HEK293T (cell line): ENCODE measurements around the gene TXLNG.

Source experiments
- CTBP1 ChIP-seq: fragments of 450-650 bp; IDR thresholded peaks from 2 replicates; pipeline ENCODE4 v1.6.1; 2016; ENCODE audit warnings: borderline replicate concordance
- ELF4 ChIP-seq: fragments of 450-650 bp; IDR thresholded peaks from 2 replicates; pipeline ENCODE4 v1.6.1; 2017; ENCODE audit warnings: antibody characterized with exemption
- FOXA1 ChIP-seq: fragments of 450-650 bp; IDR thresholded peaks from 2 replicates; pipeline ENCODE4 v1.6.1; 2016; ENCODE audit warnings: mild to moderate bottlenecking
- FOXM1 ChIP-seq: fragments of 450-650 bp; IDR thresholded peaks from 2 replicates; pipeline ENCODE4 v1.6.1; 2017; ENCODE audit warnings: mild to moderate bottlenecking, borderline replicate concordance
- NFRKB ChIP-seq: fragments of 450-650 bp; IDR thresholded peaks from 2 replicates; pipeline ENCODE4 v1.6.1; 2016; ENCODE audit warnings: mild to moderate bottlenecking, moderate library complexity
- PKNOX1 ChIP-seq: fragments of 450-650 bp; IDR thresholded peaks from 2 replicates; pipeline ENCODE4 v1.6.1; 2016
- SP1 ChIP-seq: fragments of 450-650 bp; IDR thresholded peaks from 2 replicates; pipeline ENCODE4 v1.6.1; 2017

- TF ChIP-seq FOXA1 (no peak), SP1 (no peak), NFRKB (no peak), PKNOX1 (no peak), ELF4 (no peak), FOXM1 (no peak), CTBP1 (no peak)
Observed at GRCh38 chrX:16843208-16843909, 57.1 kb downstream of the TXLNG start.
